PC-9 (cell line): ENCODE data around the gene ZFP3. TPM values are rescaled to one million over a fixed set of nuclear protein-coding genes. Genes with fewer than 3 reads are reported as not detected.
"Not testable (repeated sequence)": the region's sequence is repeated elsewhere in the genome, so short reads cannot be mapped to it uniquely, and the experiment has no call there.

ENCODE experiments used
- BruUV-seq: library from RNA; stranded (reverse); fragments of 400-500 nt; replicated peaks from 2 replicates; lab custom pipeline; 2021; lab: Mats Ljungman, UMichigan
- CTCF ChIA-PET: fragments of 300-600 bp; sonication (Branson Sonifier 250); formaldehyde crosslinking; loops from one replicate; lab custom pipeline; 2022; ENCODE audit warnings: antibody characterized with exemption; lab: Charles Lee
- POLR2A ChIA-PET: fragments of 300-600 bp; sonication (Branson Sonifier 250); formaldehyde crosslinking; loops from one replicate; lab custom pipeline; 2022; ENCODE audit warnings: antibody characterized with exemption; ENCODE audit not compliant: unreplicated experiment; lab: Charles Lee
- DNase-seq, 2 experiments: peaks; one replicate each; pipeline versions ENCODE4 v3.0.0 to v3.0.0-alpha.2; 2015 to 2022; ENCODE audit warnings: mixed read lengths in 1 of 2
- H2AFZ ChIP-seq: fragments of 200-600 bp; sonication (generic); 2 replicates; pipeline ENCODE4 v1.8.1; 2017; ENCODE audit warnings: antibody characterized with exemption
- H3F3A ChIP-seq: fragments of 200-600 bp; sonication (generic); 2 replicates; pipeline ENCODE4 v1.8.1; 2017; ENCODE audit warnings: antibody characterized with exemption, mild to moderate bottlenecking, low read depth; ENCODE audit not compliant: insufficient read depth
- H3K27ac ChIP-seq: fragments of 200-600 bp; sonication (generic); 2 replicates; pipeline ENCODE4 v1.6.1; 2016; ENCODE audit warnings: mixed run types
- H3K27me3 ChIP-seq: fragments of 200-600 bp; sonication (generic); 2 replicates; pipeline ENCODE4 v1.6.1; 2016; ENCODE audit warnings: low read depth, mixed run types; ENCODE audit not compliant: insufficient read depth
- H3K36me3 ChIP-seq: fragments of 200-600 bp; sonication (generic); 2 replicates; pipeline ENCODE4 v1.6.1; 2016; ENCODE audit warnings: low read depth, mixed run types
- H3K4me1 ChIP-seq: fragments of 200-600 bp; sonication (generic); replicated peaks from 2 replicates; pipeline ENCODE4 v1.6.1; 2016; ENCODE audit warnings: mixed run types; ENCODE audit not compliant: insufficient read depth
- H3K4me2 ChIP-seq: fragments of 200-600 bp; sonication (generic); 2 replicates; pipeline ENCODE4 v1.6.1; 2017; ENCODE audit warnings: mixed run types
- H3K4me3 ChIP-seq: fragments of 200-600 bp; sonication (generic); 2 replicates; pipeline ENCODE4 v1.6.1; 2016; ENCODE audit warnings: mixed run types
- H3K79me2 ChIP-seq: fragments of 200-600 bp; sonication (generic); 2 replicates; pipeline ENCODE4 v1.6.1; 2017; ENCODE audit warnings: low read depth, mixed run types
- H3K9me2 ChIP-seq: fragments of 200-600 bp; sonication (generic); 2 replicates; pipeline ENCODE4 v1.8.1; 2017; ENCODE audit warnings: mild to moderate bottlenecking; ENCODE audit not compliant: insufficient read depth
- H3K9me3 ChIP-seq: fragments of 200-600 bp; sonication (generic); 2 replicates; pipeline ENCODE4 v1.8.1; 2016; ENCODE audit warnings: low read depth; ENCODE audit not compliant: insufficient read depth
- H4K20me1 ChIP-seq: fragments of 200-600 bp; sonication (generic); 2 replicates; pipeline ENCODE4 v1.8.1; 2017; ENCODE audit not compliant: insufficient read depth
- EZH2 ChIP-seq: fragments of 200-600 bp; sonication (generic); IDR thresholded peaks from 2 replicates; pipeline ENCODE4 v1.8.0; 2017; ENCODE audit warnings: antibody characterized with exemption, low read depth
- intact Hi-C: fragments of 100-400 bp; cut with micrococcal nuclease; formaldehyde crosslinking; loops from one replicate; pipeline ENCODE4 v1.10.0; 2022; ENCODE audit not compliant: unreplicated experiment
- total RNA-seq: library from RNA; stranded (reverse); gene quantifications from 2 replicates; pipeline ENCODE4 v1.2.3, GENCODE V29; 2021
- TF ChIP-seq, protein P1 (sequence below): fragments of 200-600 bp; sonication (generic); conservative IDR thresholded peaks from 2 replicates; pipeline ENCODE4 v1.6.1; 2017; ENCODE audit warnings: mixed run types, antibody characterized with exemption, mild to moderate bottlenecking, moderate library complexity

ZFP3 gene
- total RNA-seq, 1 experiment from 2014 or later: 4.5 TPM

DNA sequence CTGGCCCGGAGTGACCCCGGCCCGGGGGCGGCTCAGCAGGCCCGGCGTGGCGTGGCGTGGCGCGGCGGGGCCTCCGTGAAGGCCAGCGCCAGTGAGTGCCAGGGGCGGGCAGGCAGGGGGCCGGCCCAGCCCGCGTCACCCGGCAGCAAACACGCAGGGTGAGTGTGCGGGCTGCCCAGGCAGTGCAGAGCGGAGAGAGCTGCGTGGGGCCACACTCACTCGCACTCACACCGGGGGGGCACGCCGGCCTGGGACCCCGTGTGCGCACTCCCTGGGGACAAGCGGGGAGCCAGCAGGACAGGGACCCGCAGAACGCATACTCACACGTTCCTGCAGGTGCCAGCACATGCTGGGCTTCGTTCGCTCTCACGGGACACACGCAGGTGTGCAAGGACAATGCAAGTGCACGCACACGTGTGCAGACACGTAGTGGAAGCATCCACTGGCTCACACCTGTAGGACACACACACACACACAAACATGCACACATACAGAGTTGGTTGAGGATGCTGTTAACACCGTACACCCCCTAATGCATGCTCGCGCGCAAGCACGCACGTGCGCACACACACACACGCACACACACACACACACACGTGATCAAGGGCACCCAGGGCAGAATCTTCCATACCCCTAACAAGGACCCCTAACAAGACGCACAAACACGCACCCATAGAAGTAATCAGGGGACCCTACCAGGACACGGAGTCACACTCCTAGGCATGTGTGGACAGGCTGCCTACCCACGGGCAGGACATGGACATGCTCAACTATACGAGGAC is 45.3 kb downstream of the ZFP3 start:
- BruUV-seq: no TSS peak
- no peaks in the 10 kb centered on the region for H3F3A ChIP-seq
- CTCF ChIA-PET: no interaction called here
- no peak overlapping the region for H3K4me3 ChIP-seq
- no peak overlapping the region for H2AFZ ChIP-seq
- TF ChIP-seq, protein P1, sequence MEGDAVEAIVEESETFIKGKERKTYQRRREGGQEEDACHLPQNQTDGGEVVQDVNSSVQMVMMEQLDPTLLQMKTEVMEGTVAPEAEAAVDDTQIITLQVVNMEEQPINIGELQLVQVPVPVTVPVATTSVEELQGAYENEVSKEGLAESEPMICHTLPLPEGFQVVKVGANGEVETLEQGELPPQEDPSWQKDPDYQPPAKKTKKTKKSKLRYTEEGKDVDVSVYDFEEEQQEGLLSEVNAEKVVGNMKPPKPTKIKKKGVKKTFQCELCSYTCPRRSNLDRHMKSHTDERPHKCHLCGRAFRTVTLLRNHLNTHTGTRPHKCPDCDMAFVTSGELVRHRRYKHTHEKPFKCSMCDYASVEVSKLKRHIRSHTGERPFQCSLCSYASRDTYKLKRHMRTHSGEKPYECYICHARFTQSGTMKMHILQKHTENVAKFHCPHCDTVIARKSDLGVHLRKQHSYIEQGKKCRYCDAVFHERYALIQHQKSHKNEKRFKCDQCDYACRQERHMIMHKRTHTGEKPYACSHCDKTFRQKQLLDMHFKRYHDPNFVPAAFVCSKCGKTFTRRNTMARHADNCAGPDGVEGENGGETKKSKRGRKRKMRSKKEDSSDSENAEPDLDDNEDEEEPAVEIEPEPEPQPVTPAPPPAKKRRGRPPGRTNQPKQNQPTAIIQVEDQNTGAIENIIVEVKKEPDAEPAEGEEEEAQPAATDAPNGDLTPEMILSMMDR: no peak
- POLR2A ChIA-PET: no interaction called here
- no peaks in the 10 kb centered on the region for H4K20me1 ChIP-seq
- no peak for DNase-seq
- H3K9me2 ChIP-seq: no peaks in the 10 kb centered on the region
- no peaks in the 10 kb centered on the region for H3K9me3 ChIP-seq
- peaks cover 76% of the 10 kb centered on the region for H3K27me3 ChIP-seq
- H3K79me2 ChIP-seq: no peaks in the 10 kb centered on the region
- no peaks in the 10 kb centered on the region for H3K4me1 ChIP-seq
- no peak overlapping the region for H3K27ac ChIP-seq
- no peaks in the 10 kb centered on the region for H3K36me3 ChIP-seq
- intact Hi-C loops: no loop called here
- no peak overlapping the region for H3K4me2 ChIP-seq

DNA sequence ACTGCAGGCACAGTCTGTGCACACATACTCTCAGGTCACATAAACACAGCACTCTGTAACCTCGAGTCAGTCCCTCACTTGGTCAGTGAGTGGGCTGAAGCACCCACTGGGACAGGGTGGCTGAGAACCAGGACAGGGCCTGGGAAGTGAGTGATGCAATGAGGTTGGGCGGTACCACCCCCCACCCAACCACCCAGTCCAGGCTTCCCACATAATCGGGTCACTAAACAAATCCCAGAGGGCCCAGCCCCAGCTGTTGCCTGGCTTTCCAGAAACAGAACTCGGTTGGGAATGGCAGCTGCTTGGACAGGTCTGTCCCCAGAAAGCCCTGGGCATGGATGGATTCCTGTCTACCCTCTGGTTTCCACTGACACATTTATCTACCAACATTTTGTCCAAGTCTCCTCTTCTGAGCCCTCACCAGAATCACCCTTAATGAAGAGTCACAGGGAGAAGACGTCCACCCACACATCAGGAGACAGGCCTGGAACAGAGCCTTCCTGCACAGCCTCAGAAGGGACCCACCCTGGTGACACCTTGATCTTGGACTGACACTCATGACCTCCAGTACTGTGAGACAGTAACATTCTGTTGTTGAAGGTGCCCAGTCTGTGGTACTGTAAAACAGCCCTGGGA is 46.0 kb downstream of the ZFP3 start:
- BruUV-seq, DNase-seq, H3K36me3 ChIP-seq, H3K27ac ChIP-seq, H3K79me2 ChIP-seq, H4K20me1 ChIP-seq, H3F3A ChIP-seq, H3K9me2 ChIP-seq, H3K9me3 ChIP-seq, H3K4me3 ChIP-seq, H3K4me2 ChIP-seq, CTCF ChIA-PET, POLR2A ChIA-PET, H3K4me1 ChIP-seq, intact Hi-C loops, H2AFZ ChIP-seq: not testable (repeated sequence)
- H3K27me3 ChIP-seq: peaks cover 76% of the 10 kb centered on the region

DNA sequence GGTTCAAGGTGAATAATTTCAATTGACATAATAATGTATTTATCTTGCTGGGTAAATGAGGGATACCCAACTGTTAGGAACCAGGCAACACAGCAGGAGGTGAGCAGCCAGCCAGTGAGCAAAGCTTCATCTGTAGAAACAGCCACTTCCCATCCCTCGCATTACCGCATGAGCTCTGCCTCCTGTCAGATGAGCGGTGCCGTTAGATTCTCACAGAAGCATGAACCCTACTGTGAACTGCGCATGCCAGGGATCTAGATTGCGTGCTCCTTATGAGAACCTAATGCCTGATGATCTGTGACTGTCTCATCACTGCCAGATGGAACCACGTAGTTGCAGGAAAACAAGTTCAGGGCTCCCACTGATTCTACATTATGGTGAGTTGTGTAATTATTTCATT is 46.6 kb downstream of the ZFP3 start:
- peaks cover 78% of the 10 kb centered on the region for H3K27me3 ChIP-seq
- H3K4me1 ChIP-seq, CTCF ChIA-PET, H3F3A ChIP-seq, H3K9me3 ChIP-seq, POLR2A ChIA-PET, H4K20me1 ChIP-seq, H2AFZ ChIP-seq, H3K4me2 ChIP-seq, BruUV-seq, H3K36me3 ChIP-seq, H3K27ac ChIP-seq, DNase-seq, intact Hi-C loops, H3K9me2 ChIP-seq, H3K79me2 ChIP-seq, H3K4me3 ChIP-seq: not testable (repeated sequence)

DNA sequence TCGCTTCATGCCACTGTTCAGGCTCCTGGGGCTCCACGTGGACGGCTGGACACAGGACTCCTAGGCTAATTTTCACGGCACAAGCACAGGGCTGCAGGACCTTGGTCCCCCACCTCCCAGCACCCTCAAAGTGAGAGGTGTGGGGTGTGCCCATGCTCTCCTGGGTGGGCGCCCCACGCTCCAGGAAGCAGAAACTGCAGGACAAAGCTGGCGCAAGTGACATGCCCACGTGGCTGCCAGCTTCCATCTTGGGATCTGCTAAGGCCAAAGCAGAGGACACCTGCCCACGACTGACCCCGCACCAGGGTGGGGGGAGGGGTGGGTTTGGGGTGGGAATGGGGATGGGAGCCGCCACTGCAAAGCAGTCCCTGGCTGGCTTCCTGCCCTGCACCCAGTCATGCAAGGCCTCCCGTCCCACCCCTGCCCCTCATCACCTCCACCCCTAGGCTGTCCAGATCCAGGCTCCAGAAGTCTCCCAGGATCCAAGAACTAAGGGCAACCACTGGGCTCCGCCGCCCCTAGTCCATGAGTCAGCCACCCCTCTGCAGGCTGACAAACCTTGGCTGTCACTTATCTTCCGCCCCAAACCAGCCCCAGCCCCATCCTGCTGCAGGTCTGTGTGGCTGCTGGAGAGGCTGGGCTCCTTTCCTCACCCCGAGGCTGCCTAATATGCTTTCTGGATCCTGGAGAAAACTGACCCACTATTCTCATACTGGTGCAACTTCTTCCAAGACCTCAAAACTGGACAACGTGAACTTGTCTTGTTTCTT is 48.6 kb downstream of the ZFP3 start:
- no peaks in the 10 kb centered on the region for H4K20me1 ChIP-seq
- H2AFZ ChIP-seq: no peak overlapping the region
- DNase-seq: no peak
- no peaks in the 10 kb centered on the region for H3K4me1 ChIP-seq
- intact Hi-C loops: no loop called here
- no peak overlapping the region for H3K4me3 ChIP-seq
- POLR2A ChIA-PET: no interaction called here
- no peaks in the 10 kb centered on the region for H3K36me3 ChIP-seq
- peaks cover 79% of the 10 kb centered on the region for H3K27me3 ChIP-seq
- no peaks in the 10 kb centered on the region for H3F3A ChIP-seq
- H3K27ac ChIP-seq: no peak overlapping the region
- TF ChIP-seq EZH2: no peak
- TF ChIP-seq, protein P1: no peak
- no peaks in the 10 kb centered on the region for H3K9me2 ChIP-seq
- H3K79me2 ChIP-seq: no peaks in the 10 kb centered on the region
- CTCF ChIA-PET: no interaction called here
- no peak overlapping the region for H3K4me2 ChIP-seq
- no TSS peak for BruUV-seq
- H3K9me3 ChIP-seq: no peaks in the 10 kb centered on the region
